Measurements from ENCODE around the gene SCUBE1.

Gene SCUBE1

DNA sequence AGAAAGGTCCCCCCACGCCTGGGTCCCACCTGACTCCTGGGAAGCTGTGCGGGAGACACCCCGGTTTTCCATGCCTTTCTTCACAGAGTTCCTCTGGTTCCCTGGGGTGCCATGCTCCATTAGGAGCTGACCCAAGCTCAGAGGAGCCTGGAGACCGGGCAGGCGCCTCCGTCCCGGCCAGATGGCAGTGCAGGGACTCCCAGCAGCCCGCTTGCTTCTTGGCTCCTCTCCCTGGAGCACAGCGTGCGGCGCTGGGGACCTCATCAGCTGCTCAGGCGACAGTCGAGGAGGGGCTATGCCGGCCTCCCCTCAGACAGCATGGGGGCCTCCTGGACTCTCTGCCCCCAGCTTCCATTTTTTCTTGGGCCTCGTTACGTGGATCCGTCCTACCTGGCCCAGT is 143.1 kb downstream of the SCUBE1 start:
- no peak overlapping the region for H3K4me3 ChIP-seq (ENCODE audit: low read depth, low read length)
- TF ChIP-seq, protein P1, sequence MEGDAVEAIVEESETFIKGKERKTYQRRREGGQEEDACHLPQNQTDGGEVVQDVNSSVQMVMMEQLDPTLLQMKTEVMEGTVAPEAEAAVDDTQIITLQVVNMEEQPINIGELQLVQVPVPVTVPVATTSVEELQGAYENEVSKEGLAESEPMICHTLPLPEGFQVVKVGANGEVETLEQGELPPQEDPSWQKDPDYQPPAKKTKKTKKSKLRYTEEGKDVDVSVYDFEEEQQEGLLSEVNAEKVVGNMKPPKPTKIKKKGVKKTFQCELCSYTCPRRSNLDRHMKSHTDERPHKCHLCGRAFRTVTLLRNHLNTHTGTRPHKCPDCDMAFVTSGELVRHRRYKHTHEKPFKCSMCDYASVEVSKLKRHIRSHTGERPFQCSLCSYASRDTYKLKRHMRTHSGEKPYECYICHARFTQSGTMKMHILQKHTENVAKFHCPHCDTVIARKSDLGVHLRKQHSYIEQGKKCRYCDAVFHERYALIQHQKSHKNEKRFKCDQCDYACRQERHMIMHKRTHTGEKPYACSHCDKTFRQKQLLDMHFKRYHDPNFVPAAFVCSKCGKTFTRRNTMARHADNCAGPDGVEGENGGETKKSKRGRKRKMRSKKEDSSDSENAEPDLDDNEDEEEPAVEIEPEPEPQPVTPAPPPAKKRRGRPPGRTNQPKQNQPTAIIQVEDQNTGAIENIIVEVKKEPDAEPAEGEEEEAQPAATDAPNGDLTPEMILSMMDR (IDR thresholded peaks at IDR 0.05; ENCODE audit: low read depth, low read length): no peak
- TF ChIP-seq, protein P2, sequence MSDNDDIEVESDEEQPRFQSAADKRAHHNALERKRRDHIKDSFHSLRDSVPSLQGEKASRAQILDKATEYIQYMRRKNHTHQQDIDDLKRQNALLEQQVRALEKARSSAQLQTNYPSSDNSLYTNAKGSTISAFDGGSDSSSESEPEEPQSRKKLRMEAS (IDR thresholded peaks at IDR 0.05; ENCODE audit: low read depth, low read length): no peak
- TF ChIP-seq MYC (IDR thresholded peaks at IDR 0.05; ENCODE audit: low read depth, low read length) (no peak), POLR2A (IDR thresholded peaks at IDR 0.05; ENCODE audit: extremely low read depth, insufficient read length) (no peak)
- no peak for DNase-seq (ENCODE audit: low read depth)

DNA sequence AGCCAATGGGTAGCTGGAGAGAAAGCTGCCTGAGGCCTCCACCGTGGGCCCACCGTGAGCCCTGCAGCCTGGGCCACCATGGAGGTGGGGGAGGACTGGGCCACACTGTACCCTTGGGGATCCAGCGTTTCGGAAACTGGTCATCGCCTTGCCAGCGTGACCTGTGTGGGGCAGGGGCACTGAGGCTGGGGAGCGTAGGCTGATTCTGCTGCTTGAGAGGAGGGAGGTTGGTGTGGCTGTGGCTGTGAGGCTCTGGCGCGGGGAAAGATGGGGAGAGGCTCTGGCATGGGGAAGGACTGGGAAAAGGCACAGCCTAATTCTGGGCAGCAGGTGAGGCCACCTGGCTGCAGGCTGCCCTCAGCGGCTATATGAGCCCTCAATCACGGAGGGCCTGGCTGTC is 143.6 kb downstream of the SCUBE1 start:
- no peak for DNase-seq (ENCODE audit: low read depth)
- TF ChIP-seq POLR2A (IDR thresholded peaks at IDR 0.05; ENCODE audit: extremely low read depth, insufficient read length) (no peak), MYC (IDR thresholded peaks at IDR 0.05; ENCODE audit: low read depth, low read length) (no peak)
- TF ChIP-seq, protein P1 (IDR thresholded peaks at IDR 0.05; ENCODE audit: low read depth, low read length): no peak
- TF ChIP-seq, protein P2 (IDR thresholded peaks at IDR 0.05; ENCODE audit: low read depth, low read length): no peak
- H3K4me3 ChIP-seq (ENCODE audit: low read depth, low read length): no peak overlapping the region

DNA sequence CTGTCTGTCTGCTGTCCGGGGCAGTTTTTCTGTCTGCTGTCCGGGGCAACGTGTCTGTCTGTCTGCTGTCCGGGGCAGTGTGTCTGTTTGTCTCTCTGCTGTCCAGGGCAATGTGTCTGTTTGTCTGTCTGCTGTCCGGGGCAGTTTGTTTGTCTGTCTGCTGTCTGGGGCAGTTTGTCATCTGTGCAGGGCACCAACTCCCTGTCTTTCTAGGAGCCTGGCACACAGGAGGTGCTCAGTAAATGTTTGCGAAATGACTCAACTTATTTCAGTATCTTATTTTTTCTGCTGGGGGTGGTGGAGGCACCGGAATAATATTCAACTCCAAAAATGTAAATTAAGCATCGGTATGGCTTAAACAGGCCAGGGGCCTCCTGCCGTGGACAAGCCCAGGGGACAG is 144.2 kb downstream of the SCUBE1 start:
- TF ChIP-seq POLR2A (IDR thresholded peaks at IDR 0.05; ENCODE audit: extremely low read depth, insufficient read length): no peak
- TF ChIP-seq, protein P2 (IDR thresholded peaks at IDR 0.05; ENCODE audit: low read depth, low read length): no peak
- TF ChIP-seq, protein P1 (IDR thresholded peaks at IDR 0.05; ENCODE audit: low read depth, low read length): no peak
- no peak for TF ChIP-seq MYC (IDR thresholded peaks at IDR 0.05; ENCODE audit: low read depth, low read length)
- no peak overlapping the region for H3K4me3 ChIP-seq (ENCODE audit: low read depth, low read length)
- no peak for DNase-seq (ENCODE audit: low read depth)

DNA sequence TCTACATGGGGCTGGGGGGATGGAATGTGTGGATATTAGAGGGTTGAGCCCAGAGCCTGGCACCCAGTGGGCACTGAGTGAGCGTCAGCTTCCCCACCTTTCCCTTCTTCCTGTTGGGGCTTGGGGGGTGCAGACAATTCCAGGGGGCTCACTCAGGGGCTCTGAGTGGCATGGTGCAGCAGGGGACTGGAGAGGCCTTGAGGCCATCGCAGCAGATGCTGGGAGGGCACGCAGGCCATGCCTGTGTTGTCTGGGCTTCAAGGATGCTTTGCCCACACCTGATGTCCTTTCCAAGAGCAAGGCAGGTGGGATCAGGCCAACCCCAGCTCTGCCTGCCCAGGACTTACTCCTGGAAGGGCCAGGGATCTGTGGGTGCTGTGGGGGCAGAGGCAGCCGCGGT is 145.0 kb downstream of the SCUBE1 start:
- H3K4me3 ChIP-seq (ENCODE audit: low read depth, low read length): no peak overlapping the region
- DNase-seq (ENCODE audit: low read depth): no peak
- TF ChIP-seq POLR2A (IDR thresholded peaks at IDR 0.05; ENCODE audit: extremely low read depth, insufficient read length): no peak
- no peak for TF ChIP-seq MYC (IDR thresholded peaks at IDR 0.05; ENCODE audit: low read depth, low read length)
- TF ChIP-seq, protein P1 (IDR thresholded peaks at IDR 0.05; ENCODE audit: low read depth, low read length): no peak

DNA sequence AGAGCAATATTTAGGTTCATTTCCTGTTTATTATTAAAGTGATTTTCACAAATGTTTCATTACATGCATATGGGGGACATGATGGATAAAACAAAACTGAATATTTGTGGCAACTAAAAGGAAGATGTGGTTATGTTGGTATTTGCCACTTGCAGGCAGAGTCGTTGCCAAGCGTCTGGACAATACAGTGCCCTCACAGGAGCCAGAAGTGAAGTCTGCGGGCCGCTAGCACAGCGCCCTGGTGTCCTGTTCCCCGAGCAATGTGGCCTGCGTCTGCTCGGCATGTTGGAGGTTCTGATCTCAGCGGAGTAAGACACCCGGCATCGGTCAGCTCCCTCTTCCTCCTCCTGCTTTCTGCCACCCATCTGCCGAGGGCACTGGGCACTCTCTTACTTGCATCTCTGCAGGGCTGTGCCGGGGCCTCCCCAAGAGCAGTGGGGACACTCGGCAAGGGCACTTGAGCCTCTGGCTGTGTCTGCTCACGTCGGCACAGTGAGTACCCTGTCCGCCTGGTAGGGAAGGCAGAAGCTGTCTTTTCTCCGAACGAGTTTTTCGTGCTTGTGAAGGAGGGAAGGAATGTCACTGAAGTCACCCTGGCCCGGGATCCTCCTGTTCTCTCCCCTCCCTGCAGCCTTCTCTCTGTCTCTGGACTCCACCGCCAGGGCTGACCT is 145.8 kb downstream of the SCUBE1 start:
- H3K4me3 ChIP-seq (ENCODE audit: low read depth, low read length): no peak overlapping the region
- no peak for DNase-seq (ENCODE audit: low read depth)
- TF ChIP-seq MYC (IDR thresholded peaks at IDR 0.05; ENCODE audit: low read depth, low read length) (no peak), POLR2A (IDR thresholded peaks at IDR 0.05; ENCODE audit: extremely low read depth, insufficient read length) (no peak)
- TF ChIP-seq, protein P1 (IDR thresholded peaks at IDR 0.05; ENCODE audit: low read depth, low read length): no peak
- TF ChIP-seq, protein P2 (IDR thresholded peaks at IDR 0.05; ENCODE audit: low read depth, low read length): no peak
